Measurements from ENCODE around the gene ZSWIM8.

GRCh38 chr10:73839276-73839966, 54.0 kb downstream of the ZSWIM8 start:
- TF ChIP-seq POLR2AphosphoS5 (IDR thresholded peaks at IDR 0.05; ENCODE audit: low read depth, low read length): no peak
- TF ChIP-seq REST (IDR thresholded peaks at IDR 0.05; ENCODE audit: insufficient read depth in 1 of 2, low read depth in 2 of 2, low read length in 2 of 2): no peak
- no peak for TF ChIP-seq SIN3A (IDR thresholded peaks at IDR 0.05; ENCODE audit: borderline replicate concordance, insufficient read depth, low read length)
- TF ChIP-seq TAF1 (IDR thresholded peaks at IDR 0.05; ENCODE audit: borderline replicate concordance, insufficient read depth, low read length): no peak

Measured in PFSK-1 (cell line).